Measurements from ENCODE around the gene MDGA2. TPM values are rescaled to one million over a fixed set of nuclear protein-coding genes. Genes with fewer than 3 reads are reported as not detected.
"Not testable (repeated sequence)": the region's sequence is repeated elsewhere in the genome, so short reads cannot be mapped to it uniquely, and the experiment has no call there.

The MDGA2 gene
- total RNA-seq, 1 donor from 2014 or later = 0.20 TPM

GRCh38 chr14:47624126-47624525, 51.3 kb downstream of the MDGA2 start:
- not testable (repeated sequence) for DNase-seq (ENCODE audit: low spot score)

- no peak for DNase-seq (ENCODE audit: low spot score)
Observed at GRCh38 chr14:47619392-47619791, 56.0 kb downstream of the MDGA2 start.

GRCh38 chr14:47606566-47606965, 68.8 kb downstream of the MDGA2 start:
- no peak for DNase-seq (ENCODE audit: low spot score)

- no peak for DNase-seq (ENCODE audit: low spot score)
Observed at GRCh38 chr14:47596860-47597259, 78.5 kb downstream of the MDGA2 start.

GRCh38 chr14:47596232-47596631, 79.2 kb downstream of the MDGA2 start:
- no peak for DNase-seq (ENCODE audit: low spot score)

GRCh38 chr14:47595552-47595951, 79.9 kb downstream of the MDGA2 start:
- DNase-seq (ENCODE audit: low spot score) = no peak

GRCh38 chr14:47590767-47591495, 84.5 kb downstream of the MDGA2 start:
- no peak for DNase-seq (ENCODE audit: low spot score)

GRCh38 chr14:47585447-47585846, 90.0 kb downstream of the MDGA2 start:
- no peak for DNase-seq (ENCODE audit: low spot score)

GRCh38 chr14:47567273-47567672, 108.1 kb downstream of the MDGA2 start:
- no peak for DNase-seq (ENCODE audit: low spot score)

GRCh38 chr14:47557894-47558293, 117.5 kb downstream of the MDGA2 start:
- DNase-seq (ENCODE audit: low spot score) = no peak

GRCh38 chr14:47555333-47555732, 120.1 kb downstream of the MDGA2 start:
- no peak for DNase-seq (ENCODE audit: low spot score)

- no peak for DNase-seq (ENCODE audit: low spot score)
Observed at GRCh38 chr14:47549886-47550285, 125.5 kb downstream of the MDGA2 start.

- DNase-seq (ENCODE audit: low spot score) = no peak
Observed at GRCh38 chr14:47543459-47543858, 131.9 kb downstream of the MDGA2 start.

- DNase-seq (ENCODE audit: low spot score) = no peak
Observed at GRCh38 chr14:47541662-47542061, 133.7 kb downstream of the MDGA2 start.

GRCh38 chr14:47539031-47539461, 136.4 kb downstream of the MDGA2 start:
- no peak for DNase-seq (ENCODE audit: low spot score)

- DNase-seq (ENCODE audit: low spot score) = no peak
Observed at GRCh38 chr14:47536341-47536740, 139.1 kb downstream of the MDGA2 start.

GRCh38 chr14:47526591-47527244, 148.7 kb downstream of the MDGA2 start:
- DNase-seq (ENCODE audit: low spot score) = no peak

- no peak for DNase-seq (ENCODE audit: low spot score)
Observed at GRCh38 chr14:47524524-47524923, 150.9 kb downstream of the MDGA2 start.

- no peak for DNase-seq (ENCODE audit: low spot score)
Observed at GRCh38 chr14:47520382-47520781, 155.0 kb downstream of the MDGA2 start.

- DNase-seq (ENCODE audit: low spot score) = no peak
Observed at GRCh38 chr14:47511829-47512228, 163.6 kb downstream of the MDGA2 start.

- DNase-seq (ENCODE audit: low spot score) = no peak
Observed at GRCh38 chr14:47509957-47510356, 165.4 kb downstream of the MDGA2 start.

GRCh38 chr14:47507861-47508260, 167.5 kb downstream of the MDGA2 start:
- DNase-seq (ENCODE audit: low spot score) = no peak

GRCh38 chr14:47500369-47500768, 175.0 kb downstream of the MDGA2 start:
- DNase-seq (ENCODE audit: low spot score) = no peak

Measured in mucosa of gallbladder (tissue), 1 donor.